ENCODE measurements around the gene ANXA11.
"Not testable (repeated sequence)": the region's sequence is repeated elsewhere in the genome, so short reads cannot be mapped to it uniquely, and the experiment has no call there.

Gene ANXA11

DNA sequence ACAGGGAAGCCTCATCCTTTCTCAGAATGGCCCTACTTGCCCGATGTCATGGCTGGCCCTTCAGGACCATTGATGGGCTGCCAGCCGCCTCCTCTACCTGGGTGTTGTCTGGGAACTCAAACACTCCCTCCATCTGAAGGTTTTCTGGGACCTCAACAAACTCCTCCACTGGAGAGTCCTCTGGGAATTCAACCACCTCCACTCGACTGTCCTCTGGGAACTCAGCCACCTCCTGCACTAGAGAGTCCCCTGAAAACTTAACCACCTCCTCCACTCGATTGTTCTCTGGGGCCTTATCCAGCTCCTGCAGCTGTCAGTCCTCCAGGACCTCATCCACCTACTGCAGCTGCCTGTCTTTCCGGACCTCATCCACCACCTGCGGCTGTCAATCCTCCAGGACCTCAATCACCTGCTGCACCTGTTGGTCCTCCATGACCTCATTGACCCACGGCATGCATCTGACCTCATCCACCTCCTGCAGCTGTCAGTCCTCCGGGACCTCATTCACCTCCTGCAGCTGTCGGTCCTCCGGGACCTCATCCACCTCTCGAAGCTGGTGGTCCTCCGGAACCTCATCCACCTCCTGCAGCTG is 47.1 kb upstream of the ANXA11 start:
- Histone ChIP-seq H3F3A (ENCODE audit: control insufficient read depth, insufficient read depth) (no peaks in the 10 kb centered on the region), H3K4me1 (ENCODE audit: control insufficient read depth, low read length) (no peaks in the 10 kb centered on the region), H3K27ac (ENCODE audit: low read depth, low read length) (no peak overlapping the region), H3K27me3 (ENCODE audit: control insufficient read depth, low read length) (no peaks in the 10 kb centered on the region), H3K4me2 (ENCODE audit: low read length) (no peak overlapping the region), H3K4me3 (ENCODE audit: low read length) (no peak overlapping the region), H3K79me2 (ENCODE audit: control insufficient read depth, low read length) (no peaks in the 10 kb centered on the region), H3K36me3 (ENCODE audit: control insufficient read depth, low read length) (no peaks in the 10 kb centered on the region), H3K9me2 (replicated peaks; ENCODE audit: control insufficient read depth, low read length) (no peaks in the 10 kb centered on the region), H3K9me3 (ENCODE audit: control insufficient read depth, insufficient read depth, low read length) (no peaks in the 10 kb centered on the region), H4K20me1 (ENCODE audit: control insufficient read depth, insufficient read depth, low read depth, low read length) (no peaks in the 10 kb centered on the region)
- no peak for TF ChIP-seq EZH2phosphoT487 (IDR thresholded peaks at IDR 0.05; ENCODE audit: borderline replicate concordance, low read length)
- TF ChIP-seq, protein P1, sequence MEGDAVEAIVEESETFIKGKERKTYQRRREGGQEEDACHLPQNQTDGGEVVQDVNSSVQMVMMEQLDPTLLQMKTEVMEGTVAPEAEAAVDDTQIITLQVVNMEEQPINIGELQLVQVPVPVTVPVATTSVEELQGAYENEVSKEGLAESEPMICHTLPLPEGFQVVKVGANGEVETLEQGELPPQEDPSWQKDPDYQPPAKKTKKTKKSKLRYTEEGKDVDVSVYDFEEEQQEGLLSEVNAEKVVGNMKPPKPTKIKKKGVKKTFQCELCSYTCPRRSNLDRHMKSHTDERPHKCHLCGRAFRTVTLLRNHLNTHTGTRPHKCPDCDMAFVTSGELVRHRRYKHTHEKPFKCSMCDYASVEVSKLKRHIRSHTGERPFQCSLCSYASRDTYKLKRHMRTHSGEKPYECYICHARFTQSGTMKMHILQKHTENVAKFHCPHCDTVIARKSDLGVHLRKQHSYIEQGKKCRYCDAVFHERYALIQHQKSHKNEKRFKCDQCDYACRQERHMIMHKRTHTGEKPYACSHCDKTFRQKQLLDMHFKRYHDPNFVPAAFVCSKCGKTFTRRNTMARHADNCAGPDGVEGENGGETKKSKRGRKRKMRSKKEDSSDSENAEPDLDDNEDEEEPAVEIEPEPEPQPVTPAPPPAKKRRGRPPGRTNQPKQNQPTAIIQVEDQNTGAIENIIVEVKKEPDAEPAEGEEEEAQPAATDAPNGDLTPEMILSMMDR (IDR thresholded peaks at IDR 0.05; ENCODE audit: low read depth, low read length, poor library complexity, severe bottlenecking): no peak

DNA sequence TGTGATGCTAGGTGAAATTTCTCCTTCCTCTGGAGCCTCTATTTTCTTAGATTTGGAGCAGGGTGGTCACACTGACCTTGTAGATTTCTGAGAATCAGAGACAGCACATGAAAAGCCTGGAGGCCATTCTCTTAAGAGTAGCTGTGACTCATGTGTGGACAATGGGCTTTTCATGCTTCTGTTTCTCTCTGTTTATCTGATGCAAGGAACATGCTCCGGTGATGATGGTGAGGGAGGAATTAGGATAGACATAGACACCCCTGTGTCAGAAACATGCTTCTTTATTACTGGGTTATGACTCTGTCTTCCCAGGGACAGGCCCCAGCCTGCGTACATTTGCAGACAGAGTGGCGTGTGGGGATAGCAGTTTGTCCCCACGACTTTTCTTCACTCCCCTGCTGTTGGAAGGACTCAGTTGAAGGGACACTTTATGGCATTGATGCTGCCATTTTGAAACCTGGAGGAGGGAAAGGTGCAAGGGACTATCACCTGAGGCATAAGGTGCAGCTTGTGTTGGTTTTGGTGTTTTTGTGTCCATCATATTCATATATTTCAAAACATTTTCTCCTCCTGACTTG is 46.5 kb upstream of the ANXA11 start:
- H3K79me2 ChIP-seq (ENCODE audit: control insufficient read depth, low read length); H3K9me2 ChIP-seq (replicated peaks; ENCODE audit: control insufficient read depth, low read length); H3K36me3 ChIP-seq (ENCODE audit: control insufficient read depth, low read length); H3K9me3 ChIP-seq (ENCODE audit: control insufficient read depth, insufficient read depth, low read length); H3K4me2 ChIP-seq (ENCODE audit: low read length); H3K4me1 ChIP-seq (ENCODE audit: control insufficient read depth, low read length); H3F3A ChIP-seq (ENCODE audit: control insufficient read depth, insufficient read depth); H3K4me3 ChIP-seq (ENCODE audit: low read length); H3K27ac ChIP-seq (ENCODE audit: low read depth, low read length); H4K20me1 ChIP-seq (ENCODE audit: control insufficient read depth, insufficient read depth, low read depth, low read length); H3K27me3 ChIP-seq (ENCODE audit: control insufficient read depth, low read length): not testable (repeated sequence)

DNA sequence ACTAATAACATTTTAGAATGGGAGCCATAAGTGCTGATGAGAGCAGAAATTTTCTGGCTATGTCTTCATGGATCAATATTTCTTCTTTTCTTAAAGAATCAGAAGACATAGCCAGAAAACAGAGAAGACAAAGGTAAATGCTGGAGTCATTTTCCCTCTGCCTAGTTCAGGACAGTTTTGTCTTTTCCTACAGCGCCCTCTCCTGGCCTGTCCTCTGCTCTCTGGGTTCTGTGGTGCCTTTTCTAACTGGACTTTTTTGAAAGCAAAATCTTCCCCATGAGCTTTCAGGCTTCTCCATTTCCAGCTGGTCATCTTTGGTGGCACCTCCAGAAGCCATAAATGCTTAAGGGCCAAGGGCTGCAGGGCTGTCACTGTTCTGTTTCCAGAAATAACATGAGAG is 45.1 kb upstream of the ANXA11 start:
- H3K4me3 ChIP-seq (ENCODE audit: low read length); H4K20me1 ChIP-seq (ENCODE audit: control insufficient read depth, insufficient read depth, low read depth, low read length); H3K4me1 ChIP-seq (ENCODE audit: control insufficient read depth, low read length); H3K9me2 ChIP-seq (replicated peaks; ENCODE audit: control insufficient read depth, low read length); H3F3A ChIP-seq (ENCODE audit: control insufficient read depth, insufficient read depth); H3K27me3 ChIP-seq (ENCODE audit: control insufficient read depth, low read length); H3K36me3 ChIP-seq (ENCODE audit: control insufficient read depth, low read length); H3K27ac ChIP-seq (ENCODE audit: low read depth, low read length); H3K79me2 ChIP-seq (ENCODE audit: control insufficient read depth, low read length); H3K9me3 ChIP-seq (ENCODE audit: control insufficient read depth, insufficient read depth, low read length); H3K4me2 ChIP-seq (ENCODE audit: low read length): not testable (repeated sequence)

DNA sequence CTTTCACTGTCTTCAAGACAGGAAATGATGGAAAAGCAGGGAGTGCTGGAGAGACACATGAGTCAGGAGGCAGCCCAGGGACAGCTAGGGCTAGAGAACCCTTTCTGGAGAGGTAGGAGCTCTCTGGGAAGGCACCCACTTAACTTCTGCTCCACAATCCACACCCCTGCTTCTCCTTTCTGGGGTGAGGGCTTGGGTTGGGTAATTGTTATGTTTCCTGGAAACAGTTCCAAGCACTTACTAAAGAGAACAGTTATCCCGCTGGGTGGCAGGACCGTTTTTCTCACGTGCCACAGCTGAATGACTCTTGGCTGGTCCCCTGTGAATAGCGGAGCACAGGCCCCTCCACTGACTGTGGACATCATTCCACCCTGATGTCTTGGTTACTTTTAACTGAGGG is 44.6 kb upstream of the ANXA11 start:
- not testable (repeated sequence) for H3K4me1 ChIP-seq (ENCODE audit: control insufficient read depth, low read length); H3K79me2 ChIP-seq (ENCODE audit: control insufficient read depth, low read length); H3K36me3 ChIP-seq (ENCODE audit: control insufficient read depth, low read length); H3K4me2 ChIP-seq (ENCODE audit: low read length); H4K20me1 ChIP-seq (ENCODE audit: control insufficient read depth, insufficient read depth, low read depth, low read length); H3K27me3 ChIP-seq (ENCODE audit: control insufficient read depth, low read length); H3F3A ChIP-seq (ENCODE audit: control insufficient read depth, insufficient read depth); H3K9me2 ChIP-seq (replicated peaks; ENCODE audit: control insufficient read depth, low read length); H3K4me3 ChIP-seq (ENCODE audit: low read length); H3K27ac ChIP-seq (ENCODE audit: low read depth, low read length); H3K9me3 ChIP-seq (ENCODE audit: control insufficient read depth, insufficient read depth, low read length)

DNA sequence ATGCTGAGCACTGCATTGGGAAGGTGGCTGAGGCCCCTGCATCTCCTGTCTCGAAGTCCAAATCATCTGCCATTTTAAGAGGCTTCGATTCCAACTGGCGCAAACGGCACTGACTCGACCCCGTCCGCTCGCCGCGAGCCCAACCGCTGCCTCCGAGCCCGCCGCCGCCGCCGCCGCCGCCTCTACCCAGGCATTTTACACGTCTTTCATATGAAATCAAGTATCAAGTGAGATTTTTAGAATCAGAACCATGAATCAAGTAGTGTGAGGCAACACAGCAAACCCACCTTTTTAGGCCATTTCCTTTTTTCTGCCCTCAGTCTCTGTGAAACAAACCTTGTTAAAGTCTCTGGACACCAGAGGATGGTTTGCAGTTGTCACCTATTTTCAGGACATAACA is 42.3 kb upstream of the ANXA11 start:
- H3K4me3 ChIP-seq (ENCODE audit: low read length); H3F3A ChIP-seq (ENCODE audit: control insufficient read depth, insufficient read depth); H4K20me1 ChIP-seq (ENCODE audit: control insufficient read depth, insufficient read depth, low read depth, low read length); H3K9me2 ChIP-seq (replicated peaks; ENCODE audit: control insufficient read depth, low read length); H3K9me3 ChIP-seq (ENCODE audit: control insufficient read depth, insufficient read depth, low read length); H3K27ac ChIP-seq (ENCODE audit: low read depth, low read length); H3K79me2 ChIP-seq (ENCODE audit: control insufficient read depth, low read length); H3K4me1 ChIP-seq (ENCODE audit: control insufficient read depth, low read length); H3K4me2 ChIP-seq (ENCODE audit: low read length); H3K36me3 ChIP-seq (ENCODE audit: control insufficient read depth, low read length); H3K27me3 ChIP-seq (ENCODE audit: control insufficient read depth, low read length): not testable (repeated sequence)

DNA sequence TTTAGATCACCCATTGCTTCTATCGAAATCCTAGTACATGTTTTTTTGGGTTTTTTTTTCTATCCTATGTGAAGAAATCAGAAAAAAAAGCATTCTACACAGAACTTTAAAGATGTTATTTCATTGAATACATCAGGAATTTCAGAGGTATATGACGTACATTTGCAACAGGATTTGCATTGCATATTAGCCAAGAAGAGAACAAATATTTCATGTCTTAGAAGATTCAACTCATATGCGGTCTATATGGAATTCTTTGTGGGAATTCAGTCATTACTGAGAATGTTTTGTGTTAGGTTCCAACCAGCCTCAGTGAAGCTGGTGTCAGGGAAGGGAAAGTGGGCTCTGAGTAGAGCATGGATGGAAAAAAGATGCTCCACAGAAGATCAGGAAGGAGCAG is 39.0 kb upstream of the ANXA11 start:
- not testable (repeated sequence) for H3K36me3 ChIP-seq (ENCODE audit: control insufficient read depth, low read length); H3F3A ChIP-seq (ENCODE audit: control insufficient read depth, insufficient read depth); H3K4me2 ChIP-seq (ENCODE audit: low read length); H3K4me3 ChIP-seq (ENCODE audit: low read length); H4K20me1 ChIP-seq (ENCODE audit: control insufficient read depth, insufficient read depth, low read depth, low read length); H3K4me1 ChIP-seq (ENCODE audit: control insufficient read depth, low read length); H3K27ac ChIP-seq (ENCODE audit: low read depth, low read length); H3K9me2 ChIP-seq (replicated peaks; ENCODE audit: control insufficient read depth, low read length); H3K27me3 ChIP-seq (ENCODE audit: control insufficient read depth, low read length); H3K9me3 ChIP-seq (ENCODE audit: control insufficient read depth, insufficient read depth, low read length); H3K79me2 ChIP-seq (ENCODE audit: control insufficient read depth, low read length)

DNA sequence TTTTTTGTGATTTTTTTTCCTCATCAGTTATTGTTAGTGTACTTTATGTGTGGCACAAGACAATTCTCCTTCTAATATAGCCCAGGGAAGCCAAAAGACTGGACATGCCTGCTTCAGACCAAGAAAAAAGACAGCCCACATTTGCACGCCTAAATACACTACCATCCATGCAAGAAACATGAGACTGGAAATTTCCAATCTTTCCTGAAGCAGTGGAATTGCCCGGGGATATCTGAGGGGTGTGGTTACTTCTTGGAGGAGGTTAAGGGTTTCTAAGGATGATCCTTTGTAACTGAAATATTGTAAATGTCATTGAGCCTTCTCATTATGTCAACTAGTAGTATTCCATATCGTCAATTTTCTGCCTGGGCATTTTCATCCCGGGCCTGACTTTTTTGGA is 37.0 kb upstream of the ANXA11 start:
- H3K4me2 ChIP-seq (ENCODE audit: low read length); H3F3A ChIP-seq (ENCODE audit: control insufficient read depth, insufficient read depth); H4K20me1 ChIP-seq (ENCODE audit: control insufficient read depth, insufficient read depth, low read depth, low read length); H3K36me3 ChIP-seq (ENCODE audit: control insufficient read depth, low read length); H3K27ac ChIP-seq (ENCODE audit: low read depth, low read length); H3K79me2 ChIP-seq (ENCODE audit: control insufficient read depth, low read length); H3K4me1 ChIP-seq (ENCODE audit: control insufficient read depth, low read length); H3K27me3 ChIP-seq (ENCODE audit: control insufficient read depth, low read length); H3K9me2 ChIP-seq (replicated peaks; ENCODE audit: control insufficient read depth, low read length); H3K9me3 ChIP-seq (ENCODE audit: control insufficient read depth, insufficient read depth, low read length); H3K4me3 ChIP-seq (ENCODE audit: low read length): not testable (repeated sequence)

All from DOHH2 (cell line).